H7 (cell line): ENCODE results near the gene SIN3B. TPM values are rescaled to one million over a fixed set of nuclear protein-coding genes. Genes with fewer than 3 reads are reported as not detected.

Experiments
- DNase-seq: peaks from one replicate; pipeline ENCODE4 v3.0.0; 2012
- H3K27me3 ChIP-seq: 2 replicates; pipeline ENCODE4 v1.6.0; 2011; ENCODE audit warnings: mild to moderate bottlenecking, low read length; ENCODE audit not compliant: control insufficient read depth, insufficient read depth
- H3K36me3 ChIP-seq: replicated peaks from 2 replicates; pipeline ENCODE4 v1.5.1; 2011; ENCODE audit warnings: low read length; ENCODE audit not compliant: control insufficient read depth, insufficient read depth
- H3K4me3 ChIP-seq: 2 replicates; pipeline ENCODE4 v1.5.1; 2011; ENCODE audit warnings: low read depth, mild to moderate bottlenecking, control low read depth, low read length, moderate library complexity; ENCODE audit not compliant: insufficient read depth
- total RNA-seq: library from RNA; depleted of rRNA; stranded (reverse); fragments of >200 nt; shearing (Covaris generic); gene quantifications from 2 replicates; pipeline ENCODE4 v1.2.3, GENCODE V29; 2014

SIN3B gene
- total RNA-seq, 1 experiment from 2014 or later = 47.3 TPM

- H3K27me3 ChIP-seq = peaks cover 19% of the 10 kb centered on the region
- DNase-seq = peak; percentile 86
- no peaks in the 10 kb centered on the region for H3K36me3 ChIP-seq
- H3K4me3 ChIP-seq = peak overlapping the region; percentile 53
These were observed 67.2 kb downstream of the SIN3B start for GRCh38 chr19:16896146-16897028.

GRCh38 chr19:16897029-16897855, 68.0 kb downstream of the SIN3B start:
- peaks cover 19% of the 10 kb centered on the region for H3K27me3 ChIP-seq
- peak; percentile 100 for DNase-seq
- no peaks in the 10 kb centered on the region for H3K36me3 ChIP-seq
- peak overlapping the region; percentile 67 for H3K4me3 ChIP-seq

GRCh38 chr19:16897856-16898161, 68.6 kb downstream of the SIN3B start:
- DNase-seq = no peak
- peaks cover 19% of the 10 kb centered on the region for H3K27me3 ChIP-seq

GRCh38 chr19:16898361-16899015, 69.3 kb downstream of the SIN3B start:
- no peaks in the 10 kb centered on the region; the same call in 1 of the 2 replicates for H3K36me3 ChIP-seq
- no peak overlapping the region for H3K4me3 ChIP-seq
- H3K27me3 ChIP-seq = peaks cover 19% of the 10 kb centered on the region
- no peak for DNase-seq

More at GRCh38 chr19:16897856-16898161, 68.6 kb downstream of the SIN3B start:
- peak overlapping the region; percentile 67 for H3K4me3 ChIP-seq
- no peaks in the 10 kb centered on the region for H3K36me3 ChIP-seq

- peaks cover 19% of the 10 kb centered on the region for H3K27me3 ChIP-seq
- no peak overlapping the region for H3K4me3 ChIP-seq
- H3K36me3 ChIP-seq = no peaks in the 10 kb centered on the region; the same call in 1 of the 2 replicates
- DNase-seq = peak; percentile 88
These were observed 70.4 kb downstream of the SIN3B start for GRCh38 chr19:16899566-16900075.

- Histone ChIP-seq H3K4me3 (no peak overlapping the region), H3K36me3 (no peaks in the 10 kb centered on the region; the same call in 1 of the 2 replicates), H3K27me3 (peaks cover 15% of the 10 kb centered on the region)
- DNase-seq = peak; percentile 77
These were observed 72.4 kb downstream of the SIN3B start for GRCh38 chr19:16901491-16902175.

GRCh38 chr19:16902545-16902944, 73.3 kb downstream of the SIN3B start:
- DNase-seq = no peak
- H3K27me3 ChIP-seq = peaks cover 15% of the 10 kb centered on the region
- H3K4me3 ChIP-seq = no peak overlapping the region
- H3K36me3 ChIP-seq = no peaks in the 10 kb centered on the region; the same call in 1 of the 2 replicates

GRCh38 chr19:16903347-16903746, 74.1 kb downstream of the SIN3B start:
- Histone ChIP-seq H3K4me3 (no peak overlapping the region), H3K36me3 (no peaks in the 10 kb centered on the region; the same call in 1 of the 2 replicates), H3K27me3 (peaks cover 7% of the 10 kb centered on the region)
- DNase-seq = no peak

GRCh38 chr19:16904599-16904998, 75.4 kb downstream of the SIN3B start:
- Histone ChIP-seq H3K4me3 (no peak overlapping the region), H3K27me3 (no peaks in the 10 kb centered on the region; the same call in 1 of the 2 replicates), H3K36me3 (no peaks in the 10 kb centered on the region; the same call in 1 of the 2 replicates)
- no peak for DNase-seq

GRCh38 chr19:16908759-16909158, 79.6 kb downstream of the SIN3B start:
- Histone ChIP-seq H3K27me3 (no peaks in the 10 kb centered on the region), H3K36me3 (no peaks in the 10 kb centered on the region)
- no peak for DNase-seq

GRCh38 chr19:16911046-16911445, 81.8 kb downstream of the SIN3B start:
- Histone ChIP-seq H3K36me3 (no peaks in the 10 kb centered on the region), H3K27me3 (no peaks in the 10 kb centered on the region), H3K4me3 (no peak overlapping the region)
- peak; percentile 6 for DNase-seq

More at GRCh38 chr19:16908759-16909158, 79.6 kb downstream of the SIN3B start:
- no peak overlapping the region for H3K4me3 ChIP-seq

- DNase-seq = no peak
- H3K4me3 ChIP-seq = no peak overlapping the region
- no peaks in the 10 kb centered on the region for H3K27me3 ChIP-seq
- no peaks in the 10 kb centered on the region for H3K36me3 ChIP-seq
These were observed 83.6 kb downstream of the SIN3B start for GRCh38 chr19:16912780-16913179.

- Histone ChIP-seq H3K27me3 (no peaks in the 10 kb centered on the region), H3K4me3 (no peak overlapping the region), H3K36me3 (0 out of 2 replicates have a peak, but pooled peaks cover under 1% of the 10 kb centered on the region)
- peak; percentile 25 for DNase-seq
These were observed 85.2 kb downstream of the SIN3B start for GRCh38 chr19:16914421-16914820.

GRCh38 chr19:16915135-16915534, 85.9 kb downstream of the SIN3B start:
- Histone ChIP-seq H3K36me3 (peaks cover 1% of the 10 kb centered on the region; the same call in 1 of the 2 replicates), H3K4me3 (no peak overlapping the region), H3K27me3 (no peaks in the 10 kb centered on the region)
- DNase-seq = no peak
